ENCODE results near the gene SLC9A8.

The SLC9A8 gene, protein sequence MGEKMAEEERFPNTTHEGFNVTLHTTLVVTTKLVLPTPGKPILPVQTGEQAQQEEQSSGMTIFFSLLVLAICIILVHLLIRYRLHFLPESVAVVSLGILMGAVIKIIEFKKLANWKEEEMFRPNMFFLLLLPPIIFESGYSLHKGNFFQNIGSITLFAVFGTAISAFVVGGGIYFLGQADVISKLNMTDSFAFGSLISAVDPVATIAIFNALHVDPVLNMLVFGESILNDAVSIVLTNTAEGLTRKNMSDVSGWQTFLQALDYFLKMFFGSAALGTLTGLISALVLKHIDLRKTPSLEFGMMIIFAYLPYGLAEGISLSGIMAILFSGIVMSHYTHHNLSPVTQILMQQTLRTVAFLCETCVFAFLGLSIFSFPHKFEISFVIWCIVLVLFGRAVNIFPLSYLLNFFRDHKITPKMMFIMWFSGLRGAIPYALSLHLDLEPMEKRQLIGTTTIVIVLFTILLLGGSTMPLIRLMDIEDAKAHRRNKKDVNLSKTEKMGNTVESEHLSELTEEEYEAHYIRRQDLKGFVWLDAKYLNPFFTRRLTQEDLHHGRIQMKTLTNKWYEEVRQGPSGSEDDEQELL
- long read RNA-seq, full-length matches to known transcripts = 2 of 33 reads
- long read RNA-seq, partial matches to known transcripts = 9 of 33 reads
- long read RNA-seq, other reads (novel, unspliced or antisense) = 22 of 33 reads

DNA sequence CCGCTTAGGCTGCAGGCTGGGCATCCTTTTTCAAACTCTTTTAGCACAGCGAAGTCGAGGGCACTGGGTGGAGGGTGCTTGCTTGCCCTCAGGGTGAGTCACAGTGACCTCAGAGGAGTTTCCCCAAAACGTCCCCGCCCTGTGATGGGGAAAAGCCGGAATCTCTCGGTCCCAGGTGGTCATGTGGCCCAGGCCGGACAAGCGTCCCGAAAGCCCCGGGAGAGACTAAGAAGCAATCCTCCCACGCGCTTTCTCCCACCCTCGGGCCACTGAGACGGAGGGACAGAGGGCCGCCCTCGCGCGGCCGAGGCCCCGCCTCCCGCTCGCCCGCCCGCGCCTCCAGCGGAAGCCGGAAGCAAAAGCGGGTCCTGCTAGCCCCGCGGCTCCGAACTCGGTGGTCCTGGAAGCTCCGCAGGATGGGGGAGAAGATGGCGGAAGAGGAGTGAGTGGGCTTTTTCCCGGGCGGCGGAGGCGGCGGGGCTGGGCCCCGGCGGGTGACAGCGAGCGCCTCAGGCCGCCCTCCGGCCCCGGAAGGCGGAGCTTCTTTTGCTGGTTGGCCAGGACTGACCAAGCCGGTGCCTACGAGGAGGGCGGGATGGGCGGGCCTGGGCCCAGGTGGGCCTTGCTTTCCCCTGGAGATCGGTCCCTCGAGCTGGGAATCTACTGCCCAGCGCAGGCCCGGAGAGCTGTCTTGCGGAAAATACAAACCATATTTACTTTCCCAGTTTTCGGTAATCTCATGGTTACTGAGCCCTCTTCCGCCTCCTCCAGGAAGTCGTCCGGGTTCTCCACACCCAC, at the start of gene SLC9A8:
Gene SLC9A8 (plus strand): TSS at position 322 of the 798 bp plus-strand sequence. CDS start 95 bp downstream, at position 417.
- DNase-seq (ENCODE audit: low read depth in 1 of 2, low spot score in 1 of 2) = peak; percentile 89 to 96
- peak; percentile 71 for TF ChIP-seq GABPA (IDR thresholded peaks at IDR 0.05; ENCODE audit: low read depth)
- TF ChIP-seq, protein P1, sequence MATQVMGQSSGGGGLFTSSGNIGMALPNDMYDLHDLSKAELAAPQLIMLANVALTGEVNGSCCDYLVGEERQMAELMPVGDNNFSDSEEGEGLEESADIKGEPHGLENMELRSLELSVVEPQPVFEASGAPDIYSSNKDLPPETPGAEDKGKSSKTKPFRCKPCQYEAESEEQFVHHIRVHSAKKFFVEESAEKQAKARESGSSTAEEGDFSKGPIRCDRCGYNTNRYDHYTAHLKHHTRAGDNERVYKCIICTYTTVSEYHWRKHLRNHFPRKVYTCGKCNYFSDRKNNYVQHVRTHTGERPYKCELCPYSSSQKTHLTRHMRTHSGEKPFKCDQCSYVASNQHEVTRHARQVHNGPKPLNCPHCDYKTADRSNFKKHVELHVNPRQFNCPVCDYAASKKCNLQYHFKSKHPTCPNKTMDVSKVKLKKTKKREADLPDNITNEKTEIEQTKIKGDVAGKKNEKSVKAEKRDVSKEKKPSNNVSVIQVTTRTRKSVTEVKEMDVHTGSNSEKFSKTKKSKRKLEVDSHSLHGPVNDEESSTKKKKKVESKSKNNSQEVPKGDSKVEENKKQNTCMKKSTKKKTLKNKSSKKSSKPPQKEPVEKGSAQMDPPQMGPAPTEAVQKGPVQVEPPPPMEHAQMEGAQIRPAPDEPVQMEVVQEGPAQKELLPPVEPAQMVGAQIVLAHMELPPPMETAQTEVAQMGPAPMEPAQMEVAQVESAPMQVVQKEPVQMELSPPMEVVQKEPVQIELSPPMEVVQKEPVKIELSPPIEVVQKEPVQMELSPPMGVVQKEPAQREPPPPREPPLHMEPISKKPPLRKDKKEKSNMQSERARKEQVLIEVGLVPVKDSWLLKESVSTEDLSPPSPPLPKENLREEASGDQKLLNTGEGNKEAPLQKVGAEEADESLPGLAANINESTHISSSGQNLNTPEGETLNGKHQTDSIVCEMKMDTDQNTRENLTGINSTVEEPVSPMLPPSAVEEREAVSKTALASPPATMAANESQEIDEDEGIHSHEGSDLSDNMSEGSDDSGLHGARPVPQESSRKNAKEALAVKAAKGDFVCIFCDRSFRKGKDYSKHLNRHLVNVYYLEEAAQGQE (IDR thresholded peaks at IDR 0.05; ENCODE audit: insufficient replicate concordance, low read depth) = no peak
- TF ChIP-seq SPI1 (IDR thresholded peaks at IDR 0.05; ENCODE audit: borderline replicate concordance, low read depth) = no peak
- TF ChIP-seq, protein P2, sequence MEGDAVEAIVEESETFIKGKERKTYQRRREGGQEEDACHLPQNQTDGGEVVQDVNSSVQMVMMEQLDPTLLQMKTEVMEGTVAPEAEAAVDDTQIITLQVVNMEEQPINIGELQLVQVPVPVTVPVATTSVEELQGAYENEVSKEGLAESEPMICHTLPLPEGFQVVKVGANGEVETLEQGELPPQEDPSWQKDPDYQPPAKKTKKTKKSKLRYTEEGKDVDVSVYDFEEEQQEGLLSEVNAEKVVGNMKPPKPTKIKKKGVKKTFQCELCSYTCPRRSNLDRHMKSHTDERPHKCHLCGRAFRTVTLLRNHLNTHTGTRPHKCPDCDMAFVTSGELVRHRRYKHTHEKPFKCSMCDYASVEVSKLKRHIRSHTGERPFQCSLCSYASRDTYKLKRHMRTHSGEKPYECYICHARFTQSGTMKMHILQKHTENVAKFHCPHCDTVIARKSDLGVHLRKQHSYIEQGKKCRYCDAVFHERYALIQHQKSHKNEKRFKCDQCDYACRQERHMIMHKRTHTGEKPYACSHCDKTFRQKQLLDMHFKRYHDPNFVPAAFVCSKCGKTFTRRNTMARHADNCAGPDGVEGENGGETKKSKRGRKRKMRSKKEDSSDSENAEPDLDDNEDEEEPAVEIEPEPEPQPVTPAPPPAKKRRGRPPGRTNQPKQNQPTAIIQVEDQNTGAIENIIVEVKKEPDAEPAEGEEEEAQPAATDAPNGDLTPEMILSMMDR (IDR thresholded peaks at IDR 0.05; ENCODE audit: insufficient read depth, low read length) = peak; percentile 2
- TF ChIP-seq POLR2AphosphoS5 (IDR thresholded peaks at IDR 0.05; ENCODE audit: low read depth) = peak; percentile 59
- H3K27me3 ChIP-seq (ENCODE audit: insufficient read depth, poor library complexity, severe bottlenecking) = no peaks in the 10 kb centered on the region
- peak within 1 kb of the TSS; percentile 95 for H3K27ac ChIP-seq (replicated peaks)
- H3K4me3 ChIP-seq (replicated peaks; ENCODE audit: insufficient read depth, low read length) = peak within 1 kb of the TSS; percentile 48

DNA sequence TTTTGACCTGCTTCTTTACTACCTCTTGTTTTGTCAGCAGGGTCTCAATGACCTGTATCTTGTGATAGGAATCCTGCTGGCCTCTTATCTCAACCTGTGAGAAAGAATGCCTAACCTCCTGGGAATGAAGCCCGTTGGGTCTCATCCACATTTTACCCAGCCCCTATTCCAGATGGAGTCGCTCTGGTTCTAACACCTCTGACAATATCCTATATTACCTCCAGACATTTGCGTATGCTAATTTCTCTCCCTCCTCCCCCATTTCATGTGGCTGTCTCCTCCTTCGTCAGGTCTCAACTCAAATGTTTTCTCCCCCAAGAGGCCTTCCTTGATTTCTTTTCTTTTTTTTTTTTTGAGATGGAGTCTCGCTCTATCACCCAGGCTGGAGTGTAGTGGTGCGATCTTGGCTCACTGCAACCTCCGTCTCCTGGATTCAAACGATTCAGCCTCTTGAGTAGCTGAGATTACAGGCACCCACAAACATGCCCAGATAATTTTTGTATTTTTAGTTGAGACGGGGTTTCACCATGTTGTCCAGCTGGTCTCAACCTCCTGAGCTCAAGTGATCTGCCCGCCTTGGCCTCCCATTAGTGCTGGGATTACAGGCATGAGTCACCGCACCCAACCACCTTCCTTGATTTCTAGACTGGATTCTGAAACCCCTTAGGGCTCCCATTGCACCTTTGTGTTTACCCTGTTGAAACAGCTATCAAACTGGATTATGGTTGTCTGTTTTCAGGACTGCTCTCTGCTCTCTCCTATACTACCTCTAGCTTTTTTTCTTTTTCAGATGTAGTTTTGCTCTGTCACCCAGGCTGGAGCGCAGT, 49.5 kb upstream of the SLC9A8 start:
- Histone ChIP-seq H3K27me3 (ENCODE audit: insufficient read depth, poor library complexity, severe bottlenecking) (no peaks in the 10 kb centered on the region), H3K4me3 (replicated peaks; ENCODE audit: insufficient read depth, low read length) (no peak overlapping the region), H3K27ac (replicated peaks) (peak overlapping the region; percentile 87)
- no peak for DNase-seq (ENCODE audit: low read depth in 1 of 2, low spot score in 1 of 2)
- TF ChIP-seq GABPA (IDR thresholded peaks at IDR 0.05; ENCODE audit: low read depth) (no peak), POLR2AphosphoS5 (IDR thresholded peaks at IDR 0.05; ENCODE audit: low read depth) (no peak), SPI1 (IDR thresholded peaks at IDR 0.05; ENCODE audit: borderline replicate concordance, low read depth) (no peak)
- TF ChIP-seq, protein P2 (IDR thresholded peaks at IDR 0.05; ENCODE audit: insufficient read depth, low read length) = no peak
- TF ChIP-seq, protein P1 (IDR thresholded peaks at IDR 0.05; ENCODE audit: insufficient replicate concordance, low read depth) = no peak

DNA sequence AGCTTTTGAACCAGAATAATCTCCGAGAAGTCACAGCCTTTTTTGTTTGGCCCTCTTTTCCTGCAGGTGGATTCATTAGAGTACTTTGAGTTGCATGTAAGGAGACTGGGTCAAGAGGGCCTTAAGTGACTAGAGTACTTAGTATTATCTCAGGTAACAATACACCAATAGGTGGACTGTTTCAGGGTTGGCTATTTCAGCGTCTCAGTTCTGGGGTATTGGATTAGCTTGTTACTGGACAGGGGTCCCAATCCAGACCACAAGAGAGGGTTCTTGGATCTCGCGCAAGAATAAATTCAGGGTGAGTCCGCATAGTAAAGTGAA, 47.3 kb upstream of the SLC9A8 start:
- no peak overlapping the region for H3K4me3 ChIP-seq (replicated peaks; ENCODE audit: insufficient read depth, low read length)
- peak overlapping the region; percentile 87 for H3K27ac ChIP-seq (replicated peaks)
- no peaks in the 10 kb centered on the region for H3K27me3 ChIP-seq (ENCODE audit: insufficient read depth, poor library complexity, severe bottlenecking)
- DNase-seq (ENCODE audit: low read depth in 1 of 2, low spot score in 1 of 2) = no peak
- TF ChIP-seq, protein P2 (IDR thresholded peaks at IDR 0.05; ENCODE audit: insufficient read depth, low read length) = no peak
- TF ChIP-seq, protein P1 (IDR thresholded peaks at IDR 0.05; ENCODE audit: insufficient replicate concordance, low read depth) = no peak
- no peak for TF ChIP-seq GABPA (IDR thresholded peaks at IDR 0.05; ENCODE audit: low read depth)
- TF ChIP-seq SPI1 (IDR thresholded peaks at IDR 0.05; ENCODE audit: borderline replicate concordance, low read depth) = no peak
- TF ChIP-seq POLR2AphosphoS5 (IDR thresholded peaks at IDR 0.05; ENCODE audit: low read depth) = no peak

Data from HL-60 (cell line).